ENCODE results near the gene CPT2.

The CPT2 gene

DNA sequence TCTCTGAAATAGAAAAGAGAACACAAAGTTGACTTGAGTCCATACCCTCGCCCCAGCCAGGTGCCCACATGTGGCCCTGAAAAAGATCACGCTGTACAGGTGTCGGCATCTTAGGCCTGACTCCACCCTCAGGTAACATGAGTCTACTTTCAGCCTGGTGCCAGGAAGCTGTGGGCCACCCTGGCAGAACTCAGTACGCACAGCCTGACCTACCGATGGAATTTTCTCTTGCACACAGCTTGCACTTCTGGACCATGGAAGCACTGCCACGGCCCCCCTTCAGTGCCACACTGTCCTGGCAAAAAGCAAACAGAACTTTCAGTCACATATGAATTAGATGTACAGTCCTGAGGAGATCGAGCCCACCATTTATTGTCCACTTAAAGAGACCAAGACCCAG is 21.6 kb downstream of the CPT2 start:
- Histone ChIP-seq H3K36me3 (ENCODE audit: control insufficient read depth, insufficient read depth, low read length) (peaks cover 2% of the 10 kb centered on the region), H3K9me3 (ENCODE audit: control insufficient read depth, insufficient read depth, low read length) (no peaks in the 10 kb centered on the region), H3K4me1 (ENCODE audit: control insufficient read depth, insufficient read depth, low read length) (no peaks in the 10 kb centered on the region), H3K4me3 (ENCODE audit: low read length) (no peak overlapping the region), H3K27me3 (ENCODE audit: control insufficient read depth, insufficient read depth, low read length) (no peaks in the 10 kb centered on the region), H3K27ac (ENCODE audit: low read length) (no peak overlapping the region)
- no CpG with 5 or more reads among the region's 7 CpGs for WGBS (ENCODE audit: insufficient coverage, insufficient read length)
- DNase-seq (ENCODE audit: low read depth, low spot score) = no peak

DNA sequence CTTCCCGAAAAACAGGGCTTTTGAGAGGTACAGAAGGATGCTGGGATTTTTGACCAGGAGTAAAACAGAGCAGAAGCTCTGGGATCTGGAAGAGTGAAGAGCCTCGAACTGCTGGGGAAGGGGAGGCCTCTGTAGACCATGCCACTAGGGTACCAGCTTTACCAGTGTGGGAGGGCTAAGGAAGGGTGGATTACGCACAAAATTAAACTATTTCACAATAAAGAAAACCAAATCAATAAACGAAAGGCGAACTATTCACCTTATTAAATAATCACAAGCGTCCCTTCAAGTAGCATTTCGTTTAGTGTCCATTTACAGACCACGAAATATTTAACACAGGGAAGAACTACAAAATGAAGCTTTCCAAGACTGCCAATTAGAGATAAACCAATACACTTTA is 23.1 kb downstream of the CPT2 start:
- Histone ChIP-seq H3K4me1 (ENCODE audit: control insufficient read depth, insufficient read depth, low read length) (no peaks in the 10 kb centered on the region), H3K27ac (ENCODE audit: low read length) (no peak overlapping the region), H3K27me3 (ENCODE audit: control insufficient read depth, insufficient read depth, low read length) (no peaks in the 10 kb centered on the region), H3K4me3 (ENCODE audit: low read length) (peak overlapping the region; percentile 62; the same call in 1 of the 2 replicates), H3K36me3 (ENCODE audit: control insufficient read depth, insufficient read depth, low read length) (no peaks in the 10 kb centered on the region), H3K9me3 (ENCODE audit: control insufficient read depth, insufficient read depth, low read length) (no peaks in the 10 kb centered on the region)
- DNase-seq (ENCODE audit: low read depth, low spot score) = no peak
- no CpG with 5 or more reads among the region's 8 CpGs for WGBS (ENCODE audit: insufficient coverage, insufficient read length)

GRCh38 chr1:53220171-53220961 is 23.7 kb downstream of the CPT2 start, which contains the start of gene CZIB:
Gene CZIB, minus strand, starts transcription at chr1:53220634. Its CDS starts 59 bp downstream, at chr1:53220575.
- H3K9me3 ChIP-seq (ENCODE audit: control insufficient read depth, insufficient read depth, low read length) = no peaks in the 10 kb centered on the region
- no peak within 1 kb of the TSS for H3K27ac ChIP-seq (ENCODE audit: low read length)
- H3K4me1 ChIP-seq (ENCODE audit: control insufficient read depth, insufficient read depth, low read length) = no peaks in the 10 kb centered on the region
- no CpG with 5 or more reads among the region's 61 CpGs for WGBS (ENCODE audit: insufficient coverage, insufficient read length)
- H3K27me3 ChIP-seq (ENCODE audit: control insufficient read depth, insufficient read depth, low read length) = no peaks in the 10 kb centered on the region
- H3K4me3 ChIP-seq (ENCODE audit: low read length) = peak within 1 kb of the TSS; percentile 62
- peak; percentile 73 for DNase-seq (ENCODE audit: low read depth, low spot score)
- no peaks in the 10 kb centered on the region for H3K36me3 ChIP-seq (ENCODE audit: control insufficient read depth, insufficient read depth, low read length)

GRCh38 chr1:53220962-53221286 is 24.3 kb downstream of the CPT2 start:
- Histone ChIP-seq H3K27ac (ENCODE audit: low read length) (no peak overlapping the region), H3K36me3 (ENCODE audit: control insufficient read depth, insufficient read depth, low read length) (no peaks in the 10 kb centered on the region)
- no peak for DNase-seq (ENCODE audit: low read depth, low spot score)

DNA sequence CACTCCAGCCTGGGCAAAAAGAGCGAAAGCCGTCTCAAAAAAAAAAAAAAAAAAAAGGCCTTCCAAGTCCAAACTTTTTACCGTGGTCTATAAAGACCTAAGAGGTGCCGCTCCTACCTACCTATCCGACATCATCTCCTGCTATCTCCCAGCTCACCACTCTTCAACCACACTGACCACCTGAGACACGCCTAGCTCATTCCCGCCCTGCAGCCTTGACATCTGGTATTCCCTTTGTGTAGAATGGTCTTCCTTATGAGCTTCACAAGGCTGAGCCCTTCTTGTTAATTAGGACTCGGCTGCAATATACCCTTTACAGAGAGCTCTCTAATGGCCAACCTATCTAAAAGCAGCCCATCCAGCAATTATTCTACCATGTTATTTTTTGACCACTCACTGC is 41.0 kb downstream of the CPT2 start:
- Histone ChIP-seq H3K27ac (ENCODE audit: low read length) (no peak overlapping the region), H3K4me3 (ENCODE audit: low read length) (peak overlapping the region; percentile 94; the same call in 1 of the 2 replicates), H3K36me3 (ENCODE audit: control insufficient read depth, insufficient read depth, low read length) (peaks cover 10% of the 10 kb centered on the region; the same call in 1 of the 2 replicates), H3K4me1 (ENCODE audit: control insufficient read depth, insufficient read depth, low read length) (0 out of 2 replicates have a peak, but pooled peaks cover 1% of the 10 kb centered on the region), H3K27me3 (ENCODE audit: control insufficient read depth, insufficient read depth, low read length) (no peaks in the 10 kb centered on the region), H3K9me3 (ENCODE audit: control insufficient read depth, insufficient read depth, low read length) (no peaks in the 10 kb centered on the region)
- WGBS (ENCODE audit: insufficient coverage, insufficient read length) = no CpG with 5 or more reads among the region's 8 CpGs
- DNase-seq (ENCODE audit: low read depth, low spot score) = no peak

More at GRCh38 chr1:53220962-53221286, 24.3 kb downstream of the CPT2 start:
- Histone ChIP-seq H3K4me3 (ENCODE audit: low read length) (peak overlapping the region; percentile 62; the same call in 1 of the 2 replicates), H3K27me3 (ENCODE audit: control insufficient read depth, insufficient read depth, low read length) (no peaks in the 10 kb centered on the region), H3K9me3 (ENCODE audit: control insufficient read depth, insufficient read depth, low read length) (no peaks in the 10 kb centered on the region), H3K4me1 (ENCODE audit: control insufficient read depth, insufficient read depth, low read length) (no peaks in the 10 kb centered on the region)
- no CpG with 5 or more reads among the region's 3 CpGs for WGBS (ENCODE audit: insufficient coverage, insufficient read length)

DNA sequence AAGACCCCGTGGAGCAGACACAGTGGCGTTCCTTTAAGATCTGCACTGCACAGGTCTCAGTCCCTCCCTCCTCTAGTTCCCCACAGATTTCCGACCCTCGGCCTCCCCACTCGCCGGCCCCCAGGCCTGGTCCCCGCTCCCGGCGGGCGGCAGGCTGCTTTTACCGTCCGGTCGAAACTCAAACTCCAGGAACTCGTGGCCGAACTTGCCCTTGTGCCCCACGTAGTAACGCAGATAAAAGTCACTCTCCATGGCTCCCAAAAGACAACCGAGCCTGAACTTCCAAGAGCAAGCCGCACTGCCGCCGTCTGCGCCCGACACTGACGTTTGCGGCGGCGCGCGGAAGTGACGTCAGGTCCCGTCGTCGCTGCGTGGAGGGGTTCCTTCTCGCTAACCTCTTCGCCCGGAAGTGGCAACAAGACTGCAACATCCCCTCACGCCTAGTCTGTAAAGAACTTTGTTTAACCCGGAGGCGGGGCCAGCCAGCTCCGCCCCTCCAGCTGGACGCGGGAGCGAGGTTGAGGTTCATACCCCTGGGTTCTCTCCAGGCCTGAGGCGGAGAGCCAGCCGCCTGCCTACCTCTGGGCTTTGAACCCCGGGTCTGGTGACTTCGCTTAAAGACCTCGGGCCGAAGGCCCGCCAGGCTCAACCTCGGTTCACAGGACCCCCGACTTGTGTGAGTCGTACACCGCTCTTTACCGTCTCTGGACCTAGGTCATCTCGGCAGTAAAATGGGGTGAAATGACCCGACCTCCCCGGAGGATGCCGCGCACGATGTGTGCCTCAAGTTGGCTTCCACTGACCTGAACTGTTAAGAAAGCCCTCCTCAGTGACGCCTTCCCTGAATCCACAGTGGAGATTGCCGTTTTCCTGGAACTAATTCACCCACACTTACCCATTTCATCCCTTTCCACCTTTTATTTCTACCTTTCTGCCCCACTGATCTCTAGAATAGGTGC is 41.9 kb downstream of the CPT2 start, which contains the start of gene MAGOH:
MAGOH (minus strand) TSS at position 322 of the 959 bp plus-strand sequence; CDS start at position 252, 70 bp downstream.
- Histone ChIP-seq H3K4me3 (ENCODE audit: low read length) (peak within 1 kb of the TSS; percentile 94), H3K36me3 (ENCODE audit: control insufficient read depth, insufficient read depth, low read length) (peaks cover 9% of the 10 kb centered on the region; the same call in 1 of the 2 replicates), H3K4me1 (ENCODE audit: control insufficient read depth, insufficient read depth, low read length) (0 out of 2 replicates have a peak, but pooled peaks cover 1% of the 10 kb centered on the region), H3K27ac (ENCODE audit: low read length) (no peak within 1 kb of the TSS), H3K27me3 (ENCODE audit: control insufficient read depth, insufficient read depth, low read length) (no peaks in the 10 kb centered on the region), H3K9me3 (ENCODE audit: control insufficient read depth, insufficient read depth, low read length) (no peaks in the 10 kb centered on the region)
- WGBS (ENCODE audit: insufficient coverage, insufficient read length) = no CpG with 5 or more reads among the region's 64 CpGs
- DNase-seq (ENCODE audit: low read depth, low spot score) = peak; percentile 92

- DNase-seq (ENCODE audit: low read depth, low spot score) = no peak
- WGBS (ENCODE audit: insufficient coverage, insufficient read length) = no CpG with 5 or more reads among the region's 2 CpGs
- peaks cover 7% of the 10 kb centered on the region; the same call in 1 of the 2 replicates for H3K36me3 ChIP-seq (ENCODE audit: control insufficient read depth, insufficient read depth, low read length)
- no peak overlapping the region for H3K27ac ChIP-seq (ENCODE audit: low read length)
- no peaks in the 10 kb centered on the region for H3K27me3 ChIP-seq (ENCODE audit: control insufficient read depth, insufficient read depth, low read length)
- H3K4me1 ChIP-seq (ENCODE audit: control insufficient read depth, insufficient read depth, low read length) = 0 out of 2 replicates have a peak, but pooled peaks cover 1% of the 10 kb centered on the region
- H3K4me3 ChIP-seq (ENCODE audit: low read length) = no peak overlapping the region
- H3K9me3 ChIP-seq (ENCODE audit: control insufficient read depth, insufficient read depth, low read length) = no peaks in the 10 kb centered on the region
Measured at GRCh38 chr1:53241828-53242227, 45.2 kb downstream of the CPT2 start.

DNA sequence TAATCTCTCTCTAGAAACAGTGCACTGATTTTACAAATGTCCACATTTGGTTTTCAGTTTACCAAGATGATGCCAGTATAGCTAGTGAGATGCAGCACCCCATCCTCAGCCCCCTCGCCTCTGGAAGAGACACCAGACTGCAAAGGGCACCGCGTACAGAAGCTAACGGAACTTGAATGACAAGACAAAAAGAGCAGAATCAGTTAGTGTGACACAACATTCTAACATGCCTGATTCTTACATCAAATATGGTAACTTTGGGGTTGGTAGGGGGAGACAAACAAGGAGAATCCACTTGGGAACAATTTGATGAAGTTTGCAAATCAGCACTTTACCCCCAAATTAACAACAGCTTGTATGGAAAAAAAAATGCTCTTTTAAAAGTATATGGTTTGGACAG is 45.8 kb downstream of the CPT2 start:
- peaks cover 7% of the 10 kb centered on the region; the same call in 1 of the 2 replicates for H3K36me3 ChIP-seq (ENCODE audit: control insufficient read depth, insufficient read depth, low read length)
- H3K4me1 ChIP-seq (ENCODE audit: control insufficient read depth, insufficient read depth, low read length) = 0 out of 2 replicates have a peak, but pooled peaks cover 1% of the 10 kb centered on the region
- no peak overlapping the region for H3K27ac ChIP-seq (ENCODE audit: low read length)
- H3K9me3 ChIP-seq (ENCODE audit: control insufficient read depth, insufficient read depth, low read length) = no peaks in the 10 kb centered on the region
- H3K4me3 ChIP-seq (ENCODE audit: low read length) = no peak overlapping the region
- WGBS (ENCODE audit: insufficient coverage, insufficient read length) = no CpG with 5 or more reads among the region's 4 CpGs
- no peak for DNase-seq (ENCODE audit: low read depth, low spot score)
- no peaks in the 10 kb centered on the region for H3K27me3 ChIP-seq (ENCODE audit: control insufficient read depth, insufficient read depth, low read length)

DNA sequence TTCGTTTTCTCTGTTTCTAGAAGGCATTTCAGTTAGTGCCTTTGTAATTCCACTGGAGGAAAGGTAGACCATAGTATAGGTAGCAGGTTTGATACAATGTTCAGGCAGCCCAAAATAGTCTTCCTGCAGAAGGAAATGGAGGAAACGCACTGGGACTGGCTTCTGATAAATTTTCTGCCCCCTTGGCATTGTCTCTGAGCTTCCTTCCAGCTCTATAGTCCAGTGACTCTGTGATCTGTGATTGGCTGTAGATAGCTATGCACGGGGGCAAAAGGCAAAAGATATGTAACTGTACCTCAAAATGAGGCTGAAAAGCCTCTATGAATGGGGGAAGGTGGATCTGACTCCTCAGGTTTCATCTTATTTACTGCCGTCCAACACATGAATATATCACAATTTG is 47.5 kb downstream of the CPT2 start:
- H3K4me3 ChIP-seq (ENCODE audit: low read length) = no peak overlapping the region
- H3K27ac ChIP-seq (ENCODE audit: low read length) = no peak overlapping the region
- DNase-seq (ENCODE audit: low read depth, low spot score) = no peak
- no peaks in the 10 kb centered on the region for H3K4me1 ChIP-seq (ENCODE audit: control insufficient read depth, insufficient read depth, low read length)
- H3K27me3 ChIP-seq (ENCODE audit: control insufficient read depth, insufficient read depth, low read length) = no peaks in the 10 kb centered on the region
- WGBS (ENCODE audit: insufficient coverage, insufficient read length) = no CpG with 5 or more reads among the region's 4 CpGs
- peaks cover 11% of the 10 kb centered on the region; the same call in 1 of the 2 replicates for H3K36me3 ChIP-seq (ENCODE audit: control insufficient read depth, insufficient read depth, low read length)
- no peaks in the 10 kb centered on the region for H3K9me3 ChIP-seq (ENCODE audit: control insufficient read depth, insufficient read depth, low read length)
